Muscle of arm (tissue), 14 donors: ENCODE data around the gene ERICH6. TPM values are rescaled to one million over a fixed set of nuclear protein-coding genes. Genes with fewer than 3 reads are reported as not detected.

Experiments
- DNase-seq: peaks from one replicate; pipeline ENCODE4 v3.0.0-alpha.2; 2013
- long read RNA-seq, 11 donors: transcript quantifications; one replicate each; lab custom pipeline, GENCODE V29; 2026
- polyA plus RNA-seq, 12 donors: library from polyadenylated mRNA; unstranded; fragments of 120-200 nt; gene quantifications; one replicate each; pipeline ENCODE4 v1.2.1, GENCODE V29; 2013; ENCODE audit not compliant: insufficient read length in 12 of 12

Gene ERICH6
- polyA plus RNA-seq, result under 1 TPM in 6 of 12 donors, not detected in 6; 0.20 to 0.43 (median 0.38) TPM
- long read RNA-seq, donor 1, result 0 reads
- long read RNA-seq, donor 2, result 0 reads
- long read RNA-seq, donor 3, result 0 reads
- long read RNA-seq, donor 4, result 0 reads
- long read RNA-seq, donor 5, result 0 reads
- long read RNA-seq, donor 6, result 0 reads
- long read RNA-seq, donor 7, result 0 reads
- long read RNA-seq, donor 8, result 0 reads
- long read RNA-seq, donor 9, result 0 reads
- long read RNA-seq, donor 10, result 0 reads
- long read RNA-seq, donor 11, result 0 reads

GRCh38 chr3:150703756-150704344 is at the start of gene ERICH6:
Gene ERICH6, minus strand, starts transcription at chr3:150703920. Its CDS starts 22 bp downstream, at chr3:150703898.
- peak; percentile 92 for DNase-seq

GRCh38 chr3:150751781-150752263 is 48.1 kb upstream of the ERICH6 start:
- DNase-seq, result no peak

GRCh38 chr3:150749255-150749654 is 45.5 kb upstream of the ERICH6 start:
- DNase-seq, result no peak

- DNase-seq, result no peak
Observed at GRCh38 chr3:150748684-150749047, 44.9 kb upstream of the ERICH6 start.

GRCh38 chr3:150747886-150748683 is 44.4 kb upstream of the ERICH6 start:
- DNase-seq, result no peak

- DNase-seq, result no peak
Observed at GRCh38 chr3:150746791-150747590, 43.3 kb upstream of the ERICH6 start.

GRCh38 chr3:150745832-150746231 is 42.1 kb upstream of the ERICH6 start:
- DNase-seq, result no peak

GRCh38 chr3:150744919-150745211 is 41.1 kb upstream of the ERICH6 start:
- no peak for DNase-seq

- DNase-seq, result no peak
Observed at GRCh38 chr3:150744041-150744918, 40.6 kb upstream of the ERICH6 start.

GRCh38 chr3:150743508-150743907 is 39.8 kb upstream of the ERICH6 start:
- DNase-seq, result no peak

- DNase-seq, result no peak
Observed at GRCh38 chr3:150742679-150743078, 39.0 kb upstream of the ERICH6 start.

GRCh38 chr3:150742141-150742523 is 38.4 kb upstream of the ERICH6 start:
- no peak for DNase-seq

GRCh38 chr3:150741497-150742140 is 37.9 kb upstream of the ERICH6 start:
- no peak for DNase-seq

- no peak for DNase-seq
Observed at GRCh38 chr3:150740733-150741496, 37.2 kb upstream of the ERICH6 start.

GRCh38 chr3:150739877-150740645 is 36.3 kb upstream of the ERICH6 start:
- no peak for DNase-seq

GRCh38 chr3:150739200-150739863 is 35.6 kb upstream of the ERICH6 start:
- no peak for DNase-seq

- DNase-seq, result no peak
Observed at GRCh38 chr3:150738688-150739087, 35.0 kb upstream of the ERICH6 start.
